ENCODE data around the gene LCN10. TPM values are rescaled to one million over a fixed set of nuclear protein-coding genes. Genes with fewer than 3 reads are reported as not detected.

Gene LCN10
- total and polyA plus RNA-seq, 2 of the 13 experiments (the other 11 are each of a cell fraction or from before 2014, with no cell fraction given): 0.53 to 0.61 TPM

DNA sequence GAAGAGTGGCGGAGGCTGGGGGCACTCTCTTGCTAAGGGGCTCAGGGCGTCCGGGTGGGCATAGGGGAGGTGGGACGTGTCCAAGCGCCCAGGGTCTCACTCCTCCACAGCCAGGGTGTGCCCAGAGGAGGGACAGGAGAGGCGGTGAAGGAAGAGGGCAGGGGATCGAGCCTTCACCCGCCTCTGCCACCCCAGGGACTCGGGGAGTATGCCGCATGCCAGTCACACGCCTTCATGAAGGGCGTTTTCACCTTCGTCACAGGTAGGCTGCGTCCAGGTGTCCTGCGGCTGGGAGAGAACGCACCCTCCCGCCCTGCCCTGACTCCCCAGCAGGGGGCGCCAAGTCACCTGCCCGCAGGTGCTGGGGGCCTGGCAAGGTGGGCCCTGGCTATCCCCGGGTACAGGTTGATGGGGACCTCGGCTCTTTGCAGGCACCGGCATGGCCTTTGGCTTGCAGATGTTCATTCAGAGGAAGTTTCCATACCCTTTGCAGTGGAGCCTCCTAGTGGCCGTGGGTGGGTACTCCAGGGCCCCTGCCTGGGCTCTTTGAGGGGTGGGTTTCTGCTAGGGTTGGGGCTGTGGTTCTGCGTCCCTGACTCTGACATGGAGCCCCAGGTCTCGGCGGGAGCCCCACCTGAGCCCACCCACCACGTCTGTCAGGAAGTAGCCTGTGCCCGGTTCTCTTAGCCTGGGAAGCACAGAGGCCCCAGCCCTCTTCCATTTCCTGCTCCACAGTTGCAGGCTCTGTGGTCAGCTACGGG lies 49.0 kb upstream of the LCN10 start (continued):
- TF ChIP-seq, protein P1, sequence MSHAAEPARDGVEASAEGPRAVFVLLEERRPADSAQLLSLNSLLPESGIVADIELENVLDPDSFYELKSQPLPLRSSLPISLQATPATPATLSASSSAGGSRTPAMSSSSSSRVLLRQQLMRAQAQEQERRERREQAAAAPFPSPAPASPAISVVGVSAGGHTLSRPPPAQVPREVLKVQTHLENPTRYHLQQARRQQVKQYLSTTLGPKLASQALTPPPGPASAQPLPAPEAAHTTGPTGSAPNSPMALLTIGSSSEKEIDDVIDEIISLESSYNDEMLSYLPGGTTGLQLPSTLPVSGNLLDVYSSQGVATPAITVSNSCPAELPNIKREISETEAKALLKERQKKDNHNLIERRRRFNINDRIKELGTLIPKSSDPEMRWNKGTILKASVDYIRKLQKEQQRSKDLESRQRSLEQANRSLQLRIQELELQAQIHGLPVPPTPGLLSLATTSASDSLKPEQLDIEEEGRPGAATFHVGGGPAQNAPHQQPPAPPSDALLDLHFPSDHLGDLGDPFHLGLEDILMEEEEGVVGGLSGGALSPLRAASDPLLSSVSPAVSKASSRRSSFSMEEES (CRISPR knock-in tag; IDR thresholded peaks at IDR 0.05): no peak
- TF ChIP-seq, protein P2, sequence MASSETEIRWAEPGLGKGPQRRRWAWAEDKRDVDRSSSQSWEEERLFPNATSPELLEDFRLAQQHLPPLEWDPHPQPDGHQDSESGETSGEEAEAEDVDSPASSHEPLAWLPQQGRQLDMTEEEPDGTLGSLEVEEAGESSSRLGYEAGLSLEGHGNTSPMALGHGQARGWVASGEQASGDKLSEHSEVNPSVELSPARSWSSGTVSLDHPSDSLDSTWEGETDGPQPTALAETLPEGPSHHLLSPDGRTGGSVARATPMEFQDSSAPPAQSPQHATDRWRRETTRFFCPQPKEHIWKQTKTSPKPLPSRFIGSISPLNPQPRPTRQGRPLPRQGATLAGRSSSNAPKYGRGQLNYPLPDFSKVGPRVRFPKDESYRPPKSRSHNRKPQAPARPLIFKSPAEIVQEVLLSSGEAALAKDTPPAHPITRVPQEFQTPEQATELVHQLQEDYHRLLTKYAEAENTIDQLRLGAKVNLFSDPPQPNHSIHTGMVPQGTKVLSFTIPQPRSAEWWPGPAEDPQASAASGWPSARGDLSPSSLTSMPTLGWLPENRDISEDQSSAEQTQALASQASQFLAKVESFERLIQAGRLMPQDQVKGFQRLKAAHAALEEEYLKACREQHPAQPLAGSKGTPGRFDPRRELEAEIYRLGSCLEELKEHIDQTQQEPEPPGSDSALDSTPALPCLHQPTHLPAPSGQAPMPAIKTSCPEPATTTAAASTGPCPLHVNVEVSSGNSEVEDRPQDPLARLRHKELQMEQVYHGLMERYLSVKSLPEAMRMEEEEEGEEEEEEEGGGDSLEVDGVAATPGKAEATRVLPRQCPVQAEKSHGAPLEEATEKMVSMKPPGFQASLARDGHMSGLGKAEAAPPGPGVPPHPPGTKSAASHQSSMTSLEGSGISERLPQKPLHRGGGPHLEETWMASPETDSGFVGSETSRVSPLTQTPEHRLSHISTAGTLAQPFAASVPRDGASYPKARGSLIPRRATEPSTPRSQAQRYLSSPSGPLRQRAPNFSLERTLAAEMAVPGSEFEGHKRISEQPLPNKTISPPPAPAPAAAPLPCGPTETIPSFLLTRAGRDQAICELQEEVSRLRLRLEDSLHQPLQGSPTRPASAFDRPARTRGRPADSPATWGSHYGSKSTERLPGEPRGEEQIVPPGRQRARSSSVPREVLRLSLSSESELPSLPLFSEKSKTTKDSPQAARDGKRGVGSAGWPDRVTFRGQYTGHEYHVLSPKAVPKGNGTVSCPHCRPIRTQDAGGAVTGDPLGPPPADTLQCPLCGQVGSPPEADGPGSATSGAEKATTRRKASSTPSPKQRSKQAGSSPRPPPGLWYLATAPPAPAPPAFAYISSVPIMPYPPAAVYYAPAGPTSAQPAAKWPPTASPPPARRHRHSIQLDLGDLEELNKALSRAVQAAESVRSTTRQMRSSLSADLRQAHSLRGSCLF (CRISPR knock-in tag; IDR thresholded peaks at IDR 0.05; ENCODE audit: borderline replicate concordance): no peak
- TF ChIP-seq, protein P3, sequence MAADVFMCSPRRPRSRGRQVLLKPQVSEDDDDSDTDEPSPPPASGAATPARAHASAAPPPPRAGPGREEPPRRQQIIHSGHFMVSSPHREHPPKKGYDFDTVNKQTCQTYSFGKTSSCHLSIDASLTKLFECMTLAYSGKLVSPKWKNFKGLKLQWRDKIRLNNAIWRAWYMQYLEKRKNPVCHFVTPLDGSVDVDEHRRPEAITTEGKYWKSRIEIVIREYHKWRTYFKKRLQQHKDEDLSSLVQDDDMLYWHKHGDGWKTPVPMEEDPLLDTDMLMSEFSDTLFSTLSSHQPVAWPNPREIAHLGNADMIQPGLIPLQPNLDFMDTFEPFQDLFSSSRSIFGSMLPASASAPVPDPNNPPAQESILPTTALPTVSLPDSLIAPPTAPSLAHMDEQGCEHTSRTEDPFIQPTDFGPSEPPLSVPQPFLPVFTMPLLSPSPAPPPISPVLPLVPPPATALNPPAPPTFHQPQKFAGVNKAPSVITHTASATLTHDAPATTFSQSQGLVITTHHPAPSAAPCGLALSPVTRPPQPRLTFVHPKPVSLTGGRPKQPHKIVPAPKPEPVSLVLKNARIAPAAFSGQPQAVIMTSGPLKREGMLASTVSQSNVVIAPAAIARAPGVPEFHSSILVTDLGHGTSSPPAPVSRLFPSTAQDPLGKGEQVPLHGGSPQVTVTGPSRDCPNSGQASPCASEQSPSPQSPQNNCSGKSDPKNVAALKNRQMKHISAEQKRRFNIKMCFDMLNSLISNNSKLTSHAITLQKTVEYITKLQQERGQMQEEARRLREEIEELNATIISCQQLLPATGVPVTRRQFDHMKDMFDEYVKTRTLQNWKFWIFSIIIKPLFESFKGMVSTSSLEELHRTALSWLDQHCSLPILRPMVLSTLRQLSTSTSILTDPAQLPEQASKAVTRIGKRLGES (CRISPR knock-in tag; IDR thresholded peaks at IDR 0.05; ENCODE audit: borderline replicate concordance): no peak
- TF ChIP-seq PHB2 (IDR thresholded peaks at IDR 0.05; ENCODE audit: partially characterized antibody) (no peak), MTF1 (CRISPR knock-in tag; IDR thresholded peaks at IDR 0.05) (no peak), POGZ (CRISPR knock-in tag; IDR thresholded peaks at IDR 0.05) (0 out of 2 replicates have a peak, but pooled peaks have one; percentile 19), ZFX (CRISPR knock-in tag; IDR thresholded peaks at IDR 0.05; ENCODE audit: low read depth) (peak; percentile 65; the same call in 1 of the 2 replicates), ZBTB3 (CRISPR knock-in tag; IDR thresholded peaks at IDR 0.05; ENCODE audit: borderline replicate concordance, low read depth) (peak; percentile 32; the same call in 1 of the 2 replicates), ZBTB20 (CRISPR knock-in tag; IDR thresholded peaks at IDR 0.05; ENCODE audit: borderline replicate concordance, low read depth) (0 out of 2 replicates have a peak, but pooled peaks have one; percentile 26), ATF1 (CRISPR knock-in tag; IDR thresholded peaks at IDR 0.05) (no peak), MAFF (IDR thresholded peaks at IDR 0.05; ENCODE audit: low read depth, low read length) (no peak)
- TF ChIP-seq, protein P4, sequence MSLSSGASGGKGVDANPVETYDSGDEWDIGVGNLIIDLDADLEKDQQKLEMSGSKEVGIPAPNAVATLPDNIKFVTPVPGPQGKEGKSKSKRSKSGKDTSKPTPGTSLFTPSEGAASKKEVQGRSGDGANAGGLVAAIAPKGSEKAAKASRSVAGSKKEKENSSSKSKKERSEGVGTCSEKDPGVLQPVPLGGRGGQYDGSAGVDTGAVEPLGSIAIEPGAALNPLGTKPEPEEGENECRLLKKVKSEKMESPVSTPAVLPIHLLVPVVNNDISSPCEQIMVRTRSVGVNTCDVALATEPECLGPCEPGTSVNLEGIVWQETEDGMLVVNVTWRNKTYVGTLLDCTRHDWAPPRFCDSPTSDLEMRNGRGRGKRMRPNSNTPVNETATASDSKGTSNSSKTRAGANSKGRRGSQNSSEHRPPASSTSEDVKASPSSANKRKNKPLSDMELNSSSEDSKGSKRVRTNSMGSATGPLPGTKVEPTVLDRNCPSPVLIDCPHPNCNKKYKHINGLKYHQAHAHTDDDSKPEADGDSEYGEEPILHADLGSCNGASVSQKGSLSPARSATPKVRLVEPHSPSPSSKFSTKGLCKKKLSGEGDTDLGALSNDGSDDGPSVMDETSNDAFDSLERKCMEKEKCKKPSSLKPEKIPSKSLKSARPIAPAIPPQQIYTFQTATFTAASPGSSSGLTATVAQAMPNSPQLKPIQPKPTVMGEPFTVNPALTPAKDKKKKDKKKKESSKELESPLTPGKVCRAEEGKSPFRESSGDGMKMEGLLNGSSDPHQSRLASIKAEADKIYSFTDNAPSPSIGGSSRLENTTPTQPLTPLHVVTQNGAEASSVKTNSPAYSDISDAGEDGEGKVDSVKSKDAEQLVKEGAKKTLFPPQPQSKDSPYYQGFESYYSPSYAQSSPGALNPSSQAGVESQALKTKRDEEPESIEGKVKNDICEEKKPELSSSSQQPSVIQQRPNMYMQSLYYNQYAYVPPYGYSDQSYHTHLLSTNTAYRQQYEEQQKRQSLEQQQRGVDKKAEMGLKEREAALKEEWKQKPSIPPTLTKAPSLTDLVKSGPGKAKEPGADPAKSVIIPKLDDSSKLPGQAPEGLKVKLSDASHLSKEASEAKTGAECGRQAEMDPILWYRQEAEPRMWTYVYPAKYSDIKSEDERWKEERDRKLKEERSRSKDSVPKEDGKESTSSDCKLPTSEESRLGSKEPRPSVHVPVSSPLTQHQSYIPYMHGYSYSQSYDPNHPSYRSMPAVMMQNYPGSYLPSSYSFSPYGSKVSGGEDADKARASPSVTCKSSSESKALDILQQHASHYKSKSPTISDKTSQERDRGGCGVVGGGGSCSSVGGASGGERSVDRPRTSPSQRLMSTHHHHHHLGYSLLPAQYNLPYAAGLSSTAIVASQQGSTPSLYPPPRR (CRISPR knock-in tag; IDR thresholded peaks at IDR 0.05; ENCODE audit: borderline replicate concordance): no peak
- TF ChIP-seq, protein P5, sequence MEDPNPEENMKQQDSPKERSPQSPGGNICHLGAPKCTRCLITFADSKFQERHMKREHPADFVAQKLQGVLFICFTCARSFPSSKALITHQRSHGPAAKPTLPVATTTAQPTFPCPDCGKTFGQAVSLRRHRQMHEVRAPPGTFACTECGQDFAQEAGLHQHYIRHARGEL (CRISPR knock-in tag; IDR thresholded peaks at IDR 0.05): 0 out of 2 replicates have a peak, but pooled peaks have one; percentile 41
